ENCODE results near the gene FKBP4.

Gene FKBP4

GRCh38 chr12:2812290-2813213 is 17.8 kb downstream of the FKBP4 start, which contains the start of gene ITFG2:
Gene ITFG2 (plus strand): TSS chr12:2812668. CDS start chr12:2812761, 93 bp downstream.
- TF ChIP-seq CTCF (conservative IDR thresholded peaks at IDR 0.05; ENCODE audit: control insufficient read depth, insufficient read depth, low read depth, low read length) = no peak
- H3K4me3 ChIP-seq (ENCODE audit: control insufficient read depth, low read depth, low read length) = peak within 1 kb of the TSS; percentile 95
- peak; percentile 98 for DNase-seq (ENCODE audit: low read depth)

- TF ChIP-seq CTCF (conservative IDR thresholded peaks at IDR 0.05; ENCODE audit: control insufficient read depth, insufficient read depth, low read depth, low read length) = peak; percentile 87
- H3K4me3 ChIP-seq (ENCODE audit: control insufficient read depth, low read depth, low read length) = peak overlapping the region; percentile 95
- DNase-seq (ENCODE audit: low read depth) = peak; percentile 73
Observed at GRCh38 chr12:2813214-2814185, 18.7 kb downstream of the FKBP4 start.

GRCh38 chr12:2819810-2820209 is 25.0 kb downstream of the FKBP4 start:
- H3K4me3 ChIP-seq (ENCODE audit: control insufficient read depth, low read depth, low read length) = no peak overlapping the region
- TF ChIP-seq CTCF (conservative IDR thresholded peaks at IDR 0.05; ENCODE audit: control insufficient read depth, insufficient read depth, low read depth, low read length) = no peak
- DNase-seq (ENCODE audit: low read depth) = no peak

GRCh38 chr12:2820432-2820831 is 25.7 kb downstream of the FKBP4 start:
- TF ChIP-seq CTCF (conservative IDR thresholded peaks at IDR 0.05; ENCODE audit: control insufficient read depth, insufficient read depth, low read depth, low read length) = no peak
- no peak overlapping the region for H3K4me3 ChIP-seq (ENCODE audit: control insufficient read depth, low read depth, low read length)
- no peak for DNase-seq (ENCODE audit: low read depth)

GRCh38 chr12:2823483-2823882 is 28.7 kb downstream of the FKBP4 start:
- no peak overlapping the region for H3K4me3 ChIP-seq (ENCODE audit: control insufficient read depth, low read depth, low read length)
- TF ChIP-seq CTCF (conservative IDR thresholded peaks at IDR 0.05; ENCODE audit: control insufficient read depth, insufficient read depth, low read depth, low read length) = no peak
- no peak for DNase-seq (ENCODE audit: low read depth)

- peak; percentile 27 for DNase-seq (ENCODE audit: low read depth)
- no peak overlapping the region for H3K4me3 ChIP-seq (ENCODE audit: control insufficient read depth, low read depth, low read length)
- TF ChIP-seq CTCF (conservative IDR thresholded peaks at IDR 0.05; ENCODE audit: control insufficient read depth, insufficient read depth, low read depth, low read length) = no peak
Observed at GRCh38 chr12:2824541-2824940, 29.8 kb downstream of the FKBP4 start.
